T-helper 22 cell (primary cell): ENCODE results near the gene PDE9A.
"Not testable (repeated sequence)": the region's sequence is repeated elsewhere in the genome, so short reads cannot be mapped to it uniquely, and the experiment has no call there.

ENCODE experiments used
- DNase-seq: peaks from one replicate; pipeline ENCODE4 v3.0.0-alpha.2; 2020; ENCODE audit warnings: low read depth

The PDE9A gene

DNA sequence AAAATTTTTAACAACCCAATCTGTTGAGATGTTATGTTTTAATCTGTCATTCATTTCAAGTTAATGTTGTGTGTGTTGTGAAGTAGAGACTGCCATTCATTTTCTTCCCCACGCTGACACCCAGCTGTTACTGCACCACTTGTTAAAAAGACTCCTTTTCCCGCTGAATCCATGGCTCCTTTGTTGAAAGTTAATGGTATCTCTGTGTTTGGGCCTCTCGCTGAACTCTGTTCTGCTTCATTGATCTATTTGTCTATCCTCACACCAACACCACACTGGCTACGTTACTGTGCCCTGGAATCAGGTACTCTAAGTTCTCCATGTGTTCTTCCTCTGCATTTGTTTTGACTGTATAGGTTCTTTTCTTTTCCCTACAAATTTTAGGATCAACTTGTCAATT lies 58.2 kb downstream of the PDE9A start:
- no peak for DNase-seq

DNA sequence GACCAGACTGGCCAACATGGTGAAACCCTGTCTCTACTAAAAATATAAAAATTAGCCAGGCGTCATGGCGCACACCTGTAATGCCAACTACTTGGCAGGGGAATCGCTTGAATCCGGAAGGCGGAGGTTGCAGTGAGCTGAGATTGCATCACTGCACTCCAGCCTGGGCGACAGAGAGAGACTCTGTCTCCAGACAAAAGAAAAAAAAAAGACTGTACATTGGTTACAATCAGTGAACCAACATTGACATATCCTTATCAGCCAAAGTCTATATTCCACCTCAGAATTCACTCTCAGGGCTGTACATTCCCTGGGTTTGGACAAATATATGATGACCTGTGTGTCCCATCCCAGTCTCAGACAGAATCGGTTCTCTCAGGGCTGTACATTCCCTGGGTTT lies 62.0 kb downstream of the PDE9A start:
- not testable (repeated sequence) for DNase-seq

DNA sequence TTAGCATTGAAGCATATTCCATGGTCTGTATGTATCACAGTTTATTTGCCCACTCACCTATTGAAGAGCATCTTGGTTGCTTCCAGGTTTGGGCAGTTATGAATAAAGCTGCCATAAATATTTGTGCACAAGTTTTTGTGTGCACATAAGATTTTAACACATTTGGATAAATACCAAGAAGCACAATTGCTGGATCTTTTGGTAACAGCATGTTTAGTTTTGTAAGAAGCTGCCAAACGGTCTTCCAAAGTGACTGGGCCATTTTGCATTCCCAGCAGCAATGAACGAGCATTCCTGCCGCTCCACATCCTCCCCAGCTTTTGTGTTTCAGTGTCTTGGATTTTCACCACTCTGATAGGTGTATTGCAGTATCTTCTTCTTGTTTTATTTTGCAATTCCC lies 62.7 kb downstream of the PDE9A start:
- no peak for DNase-seq

DNA sequence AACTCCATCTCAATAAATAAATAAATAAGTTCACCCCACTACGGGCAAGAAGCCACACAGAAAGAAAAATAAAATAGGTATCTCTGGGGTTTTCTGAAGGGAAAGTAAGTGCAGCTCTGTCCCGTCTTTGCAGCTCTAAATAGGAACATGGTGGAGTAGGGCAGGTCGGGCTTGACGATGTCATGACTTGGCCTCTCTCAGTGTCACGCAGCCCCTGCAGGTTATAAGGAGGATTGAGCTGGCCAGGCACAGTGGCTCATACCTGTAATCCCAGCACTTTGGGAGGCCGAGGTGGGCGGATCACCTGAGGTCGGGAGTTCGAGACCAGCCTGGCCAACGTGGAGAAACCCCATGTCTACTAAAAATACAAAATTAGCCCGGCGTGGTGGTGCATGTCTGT lies 67.1 kb downstream of the PDE9A start:
- not testable (repeated sequence) for DNase-seq

DNA sequence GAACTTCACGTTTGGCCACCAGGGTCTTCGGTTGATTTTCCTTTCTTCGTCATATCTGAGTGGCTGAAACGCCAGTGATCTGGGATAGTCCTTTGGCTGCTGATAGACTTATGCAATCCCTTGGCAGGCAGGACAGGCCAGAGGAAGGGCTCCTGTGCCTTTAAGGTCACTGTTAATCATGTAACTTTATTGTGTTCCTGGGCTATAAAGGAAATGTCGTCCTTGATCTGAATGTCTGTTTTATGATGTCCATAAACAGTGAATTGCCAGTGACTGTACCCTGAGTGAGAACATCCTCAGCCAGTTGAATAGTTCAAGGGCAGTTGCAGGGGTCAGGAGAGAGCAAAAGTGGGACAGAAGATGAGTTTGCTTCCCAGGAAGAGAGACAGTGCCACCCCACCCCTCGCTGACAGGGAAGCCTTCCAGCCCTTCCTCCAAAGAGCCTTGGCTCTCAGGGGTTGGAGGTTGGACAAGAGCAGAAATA lies 68.0 kb downstream of the PDE9A start:
- DNase-seq: no peak

DNA sequence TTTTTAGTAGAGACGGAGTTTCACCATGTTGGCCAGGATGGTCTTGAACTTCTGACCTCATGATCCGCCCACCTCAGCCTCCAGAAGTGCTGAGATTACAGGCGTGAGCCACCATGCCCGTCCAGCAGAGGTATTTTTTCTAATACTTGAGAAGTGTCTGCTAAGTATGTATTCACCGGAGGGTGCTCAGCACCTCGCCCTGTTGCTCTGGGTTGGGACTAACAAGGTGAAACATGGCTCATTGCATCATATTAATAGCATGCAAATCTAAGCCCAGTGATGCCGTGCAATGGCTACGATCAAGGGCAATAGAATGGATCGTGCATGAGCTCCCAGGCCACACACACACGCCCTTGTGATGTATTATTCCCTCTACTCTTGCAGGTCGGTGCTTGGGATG lies 68.7 kb downstream of the PDE9A start:
- DNase-seq: no peak

DNA sequence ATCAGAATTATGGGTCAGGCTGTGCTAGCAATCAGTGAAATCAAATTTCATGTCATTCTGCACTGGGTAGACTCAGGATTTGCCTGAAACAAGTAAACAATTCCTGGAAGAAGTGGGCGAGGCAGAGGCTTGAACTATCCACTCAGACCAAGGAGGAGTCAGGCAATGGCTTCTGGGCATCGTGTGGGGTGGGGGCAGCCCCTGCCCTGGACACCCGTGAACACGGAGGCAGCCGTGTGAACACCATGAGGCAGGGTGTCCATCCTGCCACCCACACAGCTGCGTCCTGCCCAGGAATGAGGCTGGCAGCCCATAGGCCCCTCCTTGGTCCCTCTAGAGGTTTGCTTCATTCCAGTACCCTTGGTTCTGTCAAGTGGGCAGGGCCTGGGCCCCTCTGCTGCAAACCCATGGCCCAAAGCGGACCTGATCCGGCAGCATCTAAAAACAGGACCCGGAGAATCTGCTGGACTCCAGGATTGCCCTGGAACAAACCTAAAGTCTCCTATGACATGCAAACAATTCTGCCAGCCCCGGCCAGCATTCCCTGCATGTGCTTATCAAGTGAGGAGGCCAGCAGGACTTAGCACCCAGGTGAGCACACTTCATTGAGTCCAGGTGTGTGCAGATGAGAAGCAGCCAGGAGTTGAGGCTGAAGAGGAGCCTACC lies 69.5 kb downstream of the PDE9A start:
- no peak for DNase-seq

DNA sequence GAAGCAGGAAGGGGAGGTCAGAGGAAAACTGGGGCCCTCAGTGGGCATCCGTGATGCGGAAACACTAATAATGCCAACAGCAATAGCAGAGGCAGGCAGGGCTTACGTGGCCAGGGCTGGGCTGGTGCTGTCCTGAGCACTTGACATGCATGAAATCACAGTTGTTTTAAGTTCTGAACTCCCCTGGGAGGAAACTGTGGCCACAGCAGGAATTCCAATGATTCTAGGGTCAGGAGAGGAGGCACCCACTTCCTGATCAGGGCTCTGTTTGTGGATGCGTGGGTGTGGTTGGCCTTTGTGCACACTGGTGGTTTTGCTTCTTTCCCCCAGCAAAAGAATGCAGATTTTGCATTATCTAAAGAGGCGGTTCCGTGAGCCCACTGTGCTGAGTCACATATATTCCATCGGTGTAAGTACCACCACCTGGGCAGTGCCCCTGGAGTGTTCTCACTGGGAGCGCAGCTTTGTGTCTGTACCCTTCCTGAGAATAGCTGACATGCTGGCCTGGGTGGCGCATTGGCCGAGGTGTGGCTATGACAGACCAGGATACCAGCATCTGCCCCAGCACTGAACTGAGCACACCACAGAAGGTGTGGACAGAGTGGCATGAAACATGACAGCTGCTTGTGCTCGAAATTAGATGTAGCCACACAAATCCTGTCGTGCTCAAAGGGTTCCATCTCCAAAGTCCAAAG lies 71.0 kb downstream of the PDE9A start:
- no peak for DNase-seq

DNA sequence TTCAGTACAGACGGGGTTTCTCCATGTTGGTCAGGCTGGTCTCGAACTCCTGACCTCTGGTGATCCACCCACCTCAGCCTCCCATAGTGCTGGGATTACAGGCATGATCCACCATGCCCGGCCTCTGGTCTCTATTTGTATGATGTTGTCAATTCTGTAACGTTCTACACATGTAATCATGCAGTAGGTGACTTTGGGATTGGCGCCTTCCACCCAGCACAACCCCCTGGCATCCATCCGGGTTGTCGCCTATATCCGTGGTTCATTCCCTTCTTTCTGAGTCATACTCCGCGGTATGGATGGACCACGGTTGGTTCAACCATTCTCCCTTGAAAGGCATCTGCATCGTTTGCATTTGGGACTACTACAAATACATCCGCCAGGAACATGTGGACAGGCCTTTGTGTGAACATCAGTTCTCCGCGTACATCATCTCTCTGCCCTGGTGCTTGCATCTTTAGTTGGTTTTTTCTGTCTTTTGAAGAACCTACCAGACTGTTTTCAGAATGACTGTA lies 72.1 kb downstream of the PDE9A start:
- no peak for DNase-seq

DNA sequence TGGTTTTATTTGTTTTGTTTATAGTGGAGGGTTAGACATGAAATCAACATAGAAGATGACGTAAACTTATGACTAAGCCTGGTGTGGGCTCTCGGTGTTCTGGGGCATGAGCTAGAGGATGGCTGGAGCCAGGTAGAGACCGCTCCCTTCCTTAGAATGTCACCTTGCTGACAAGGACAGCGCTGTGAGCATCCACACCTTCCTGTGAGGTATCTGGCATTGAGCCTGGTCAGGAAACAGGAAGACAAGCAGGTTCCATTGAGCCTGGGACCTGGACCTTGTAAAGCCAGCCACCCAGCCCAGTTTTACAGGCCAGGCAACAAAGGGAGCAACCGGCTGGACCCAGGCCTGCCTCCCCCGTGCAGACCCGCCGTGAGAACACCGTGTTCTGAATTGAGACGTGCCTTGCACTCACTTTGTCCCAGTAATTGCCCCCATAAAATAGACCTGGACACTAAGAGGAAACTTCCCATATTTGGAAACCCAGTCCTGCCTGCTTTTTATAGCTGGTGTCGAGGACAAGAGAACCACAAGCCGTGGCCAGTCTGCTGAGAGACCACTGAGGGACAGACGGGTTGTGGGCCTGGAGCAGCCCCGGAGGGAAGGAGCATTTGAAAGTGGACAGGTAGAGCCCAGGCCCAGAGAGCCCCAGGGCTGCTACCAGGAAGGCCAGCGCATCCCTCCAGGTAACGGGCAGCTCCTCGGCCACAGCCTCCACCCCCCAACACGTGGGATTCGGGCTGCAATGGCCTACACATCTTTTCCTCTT lies 78.0 kb downstream of the PDE9A start:
- DNase-seq: no peak

DNA sequence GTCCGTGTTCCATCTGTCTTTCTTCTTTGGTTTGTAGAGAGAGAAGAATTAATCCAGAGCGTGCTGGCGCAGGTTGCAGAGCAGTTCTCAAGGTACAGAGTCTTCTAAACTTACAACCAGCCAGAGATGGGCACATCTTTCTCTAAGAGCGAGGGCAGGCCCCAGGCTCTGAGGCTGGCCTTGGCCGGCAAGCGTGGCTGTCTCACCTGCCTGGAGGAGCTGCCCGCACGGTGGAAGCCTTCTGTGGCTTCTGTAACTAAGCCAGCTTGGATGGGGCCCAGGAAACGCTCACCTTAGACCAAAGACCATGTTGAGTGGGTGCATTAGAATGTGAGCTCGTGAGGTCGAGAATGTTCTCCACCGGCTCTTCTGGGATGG lies 78.6 kb downstream of the PDE9A start:
- DNase-seq: no peak

DNA sequence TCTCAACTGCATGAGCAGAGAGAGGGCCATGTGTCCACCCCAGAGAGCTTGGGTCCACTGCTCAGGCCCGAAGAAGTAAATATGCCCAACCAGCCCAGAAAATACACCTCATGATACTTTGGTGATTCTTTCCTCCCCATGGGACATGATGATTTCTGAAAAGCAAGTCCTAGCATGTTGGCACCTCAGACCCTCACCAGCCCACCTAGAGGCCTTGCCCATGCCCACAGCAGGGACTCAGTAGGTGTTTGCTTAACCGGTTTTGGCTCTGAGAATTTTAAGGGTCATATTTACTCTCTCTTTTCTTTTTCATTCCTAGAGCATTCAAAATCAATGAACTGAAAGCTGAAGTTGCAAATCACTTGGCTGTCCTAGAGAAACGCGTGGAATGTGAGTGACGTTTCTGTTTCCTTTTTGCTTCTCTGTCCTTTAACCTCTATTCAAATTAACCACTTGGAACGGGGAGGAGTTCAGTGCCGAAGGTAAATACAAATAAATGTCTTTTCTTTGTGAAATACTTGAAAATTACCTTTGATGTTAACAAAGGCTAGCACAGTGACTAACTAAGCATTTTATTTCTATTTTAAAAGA lies 79.7 kb downstream of the PDE9A start:
- no peak for DNase-seq

DNA sequence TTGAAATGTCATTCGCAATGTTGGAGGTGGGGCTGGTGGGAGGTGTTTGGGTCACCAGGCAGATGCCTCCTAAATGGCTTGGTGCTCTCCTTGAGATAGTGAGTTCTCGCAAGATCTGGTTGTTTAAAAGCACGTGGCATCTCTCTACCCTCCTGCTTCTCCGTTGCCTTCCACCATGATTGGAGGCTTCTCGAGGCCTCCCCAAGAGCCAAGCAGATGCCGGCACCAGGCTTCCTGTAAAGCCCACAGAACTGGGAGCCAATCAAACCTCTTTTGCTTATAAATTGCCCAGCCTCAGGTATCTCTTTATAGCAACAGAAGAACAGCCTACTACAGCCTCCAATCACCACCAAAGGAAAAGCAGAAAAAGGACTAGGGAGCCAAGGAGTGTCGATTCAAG lies 80.5 kb downstream of the PDE9A start:
- no peak for DNase-seq

DNA sequence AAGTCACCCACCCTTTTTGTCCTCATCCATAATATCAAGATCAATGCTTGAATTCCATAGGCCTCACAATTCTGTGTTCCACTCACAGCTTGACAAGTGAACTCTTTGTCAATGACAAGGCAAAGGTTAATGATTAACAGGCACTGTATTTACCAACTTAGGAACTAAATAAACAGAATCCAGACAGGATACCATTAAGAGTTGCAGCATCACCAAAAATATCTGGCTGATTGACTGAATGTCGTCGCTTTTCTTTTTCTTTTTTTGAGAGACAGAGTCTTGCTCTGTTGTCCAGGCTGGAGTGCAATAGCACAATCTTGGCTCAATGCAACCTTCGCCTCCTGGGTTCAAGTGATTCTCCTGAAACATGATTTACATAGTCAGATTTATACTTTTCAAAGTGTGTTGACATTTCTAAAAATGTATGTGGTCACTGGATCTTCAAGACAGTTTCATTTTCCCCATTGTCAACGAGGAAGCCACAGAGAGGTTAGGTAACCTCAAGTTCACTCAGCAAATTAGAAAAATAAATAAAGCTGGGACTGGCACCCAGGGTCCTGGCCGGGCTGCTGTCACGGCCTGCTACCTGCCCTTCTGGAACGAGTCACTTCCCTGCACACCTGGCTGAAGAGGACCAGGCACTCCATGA lies 81.0 kb downstream of the PDE9A start:
- DNase-seq: no peak

DNA sequence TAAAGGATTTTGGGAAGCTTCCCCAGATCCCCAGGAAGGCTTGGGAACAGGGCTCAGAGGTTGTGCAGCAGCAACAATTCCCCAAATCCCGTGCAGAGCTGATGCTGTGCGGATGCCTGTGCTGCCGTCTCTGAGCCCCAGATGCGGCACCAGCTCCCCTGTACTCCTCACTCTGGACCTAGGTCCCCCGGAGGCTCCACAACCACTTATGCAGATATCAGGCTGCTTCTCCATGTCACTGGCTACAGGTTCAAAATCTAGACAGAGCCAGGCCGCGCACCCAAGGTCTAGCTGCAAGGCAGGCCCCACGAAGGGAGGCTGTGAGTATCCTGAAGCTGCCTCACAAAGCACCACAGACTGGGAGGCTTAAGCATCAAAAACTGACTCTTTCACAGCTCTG lies 81.6 kb downstream of the PDE9A start:
- no peak for DNase-seq

DNA sequence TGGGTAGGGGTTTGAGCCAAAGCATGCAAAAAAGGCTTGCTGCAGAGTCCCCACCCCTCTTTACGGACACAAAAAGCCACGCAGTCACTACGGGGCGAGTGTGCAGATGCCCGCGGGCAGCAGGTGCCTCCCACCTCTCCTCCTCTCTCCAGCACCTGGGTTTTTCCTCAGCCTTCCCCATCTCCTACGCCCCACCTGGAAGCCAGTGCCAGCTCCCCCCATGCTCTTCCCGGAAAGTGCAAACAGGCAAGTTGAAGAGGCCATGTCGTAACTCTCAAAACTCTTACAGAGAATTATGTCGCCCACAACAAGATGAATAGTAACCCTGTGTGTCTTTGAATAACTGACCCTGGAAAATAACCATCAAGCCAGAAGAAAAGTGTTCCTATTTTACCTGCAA lies 82.5 kb downstream of the PDE9A start:
- DNase-seq: no peak

DNA sequence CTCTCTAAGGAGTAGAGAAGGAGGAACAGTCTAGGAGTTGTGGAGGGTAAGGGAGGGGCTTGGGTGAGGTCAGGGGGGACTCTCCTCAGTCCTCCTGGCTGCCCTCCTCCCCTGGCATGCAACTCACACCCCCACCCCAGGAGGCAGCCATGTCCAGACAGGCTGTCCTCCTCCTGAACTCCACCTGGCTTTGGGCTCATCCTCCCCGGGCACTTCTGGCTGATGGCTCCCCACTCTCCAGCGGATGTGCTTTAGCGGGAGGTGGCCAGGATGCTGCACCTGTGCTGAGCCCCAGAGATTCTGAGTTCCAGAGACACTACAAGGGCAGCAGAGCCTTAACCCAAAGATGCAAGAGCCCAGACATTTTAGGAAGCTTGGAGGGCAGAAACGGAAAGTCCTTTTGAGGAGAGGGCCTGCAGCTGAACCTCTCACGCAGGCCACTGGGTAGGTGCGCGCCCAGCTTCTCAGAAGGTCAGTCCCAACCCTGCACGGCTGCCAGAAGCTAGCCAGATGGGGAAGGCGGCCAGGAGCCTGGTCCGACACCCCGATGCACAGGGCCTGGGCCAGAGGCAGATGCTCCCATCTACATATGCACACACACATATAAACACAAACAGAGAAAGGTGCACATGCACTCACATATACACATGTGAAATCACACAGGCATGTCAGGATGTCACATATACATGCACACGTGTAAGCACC lies 83.4 kb downstream of the PDE9A start:
- no peak for DNase-seq

DNA sequence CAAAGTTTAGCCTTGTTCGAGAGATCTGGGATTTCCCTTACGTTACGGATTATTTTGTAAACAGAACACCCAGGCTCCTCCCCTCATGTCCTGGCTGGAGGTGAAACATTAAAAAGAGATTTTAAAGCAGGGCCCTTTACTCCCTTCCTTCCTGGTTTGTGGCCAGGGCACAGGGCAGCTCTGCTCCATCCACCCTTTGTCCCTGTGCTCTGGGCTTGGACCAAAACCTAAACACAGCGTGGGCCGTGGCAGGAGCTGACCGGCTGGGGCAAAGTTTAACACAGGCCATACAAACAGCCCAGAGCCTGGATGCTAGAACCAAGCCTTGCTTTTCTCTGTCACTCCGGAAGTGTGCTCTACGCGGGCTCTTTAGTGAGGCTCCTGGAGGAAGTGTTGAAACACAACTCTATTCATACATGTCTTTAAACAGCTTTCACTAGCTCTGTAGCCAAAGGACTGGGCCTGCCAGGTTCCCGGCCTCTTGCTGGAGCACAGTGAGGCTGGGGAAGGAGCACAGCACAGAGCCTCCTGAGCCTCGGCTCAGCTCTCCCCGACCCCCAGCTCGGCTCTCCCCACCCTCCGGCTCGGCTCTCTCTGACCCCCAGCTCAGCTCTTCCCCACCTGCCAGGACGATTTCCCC lies 84.7 kb downstream of the PDE9A start:
- DNase-seq: no peak

DNA sequence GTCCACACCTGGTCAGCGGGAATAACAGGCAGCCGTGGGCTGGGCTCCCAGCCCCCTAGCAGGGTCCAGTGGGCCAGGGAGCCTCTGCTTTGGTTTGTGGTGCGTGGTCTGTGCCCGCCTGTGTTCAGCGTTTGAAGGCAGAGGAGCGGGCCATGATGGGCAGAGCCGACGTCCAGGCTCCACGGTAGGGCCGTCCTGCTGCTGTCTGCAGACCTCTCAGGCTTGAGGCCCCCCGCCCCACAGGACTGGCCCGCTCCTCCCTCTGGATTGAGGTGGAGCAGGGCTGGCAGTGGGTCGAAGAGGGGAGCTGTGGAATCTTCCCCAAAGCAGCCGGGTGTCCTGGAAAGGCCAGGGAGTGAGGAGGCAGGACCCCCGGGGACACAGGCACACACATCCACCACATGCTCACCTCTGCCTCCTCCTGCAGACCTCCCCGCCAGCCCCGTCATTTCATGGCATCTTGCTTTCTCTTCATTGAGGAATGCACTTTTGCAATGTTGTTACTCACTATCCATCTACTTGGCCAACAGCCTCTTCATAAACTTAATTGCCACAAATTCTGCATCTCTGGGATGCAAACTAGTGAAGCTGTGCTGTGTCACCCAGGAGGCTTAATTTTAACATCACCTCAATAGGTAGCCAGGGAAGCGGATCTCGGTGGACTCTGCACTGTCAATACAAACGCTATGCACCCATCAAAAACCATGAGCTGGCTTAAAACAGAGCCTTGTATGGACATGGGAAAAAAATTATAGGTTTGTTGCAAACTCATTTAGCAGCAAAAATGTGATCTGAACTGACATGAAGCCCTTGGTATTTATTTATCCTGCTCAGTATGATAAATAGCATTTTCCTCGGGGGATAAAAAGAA lies 85.9 kb downstream of the PDE9A start:
- no peak for DNase-seq

DNA sequence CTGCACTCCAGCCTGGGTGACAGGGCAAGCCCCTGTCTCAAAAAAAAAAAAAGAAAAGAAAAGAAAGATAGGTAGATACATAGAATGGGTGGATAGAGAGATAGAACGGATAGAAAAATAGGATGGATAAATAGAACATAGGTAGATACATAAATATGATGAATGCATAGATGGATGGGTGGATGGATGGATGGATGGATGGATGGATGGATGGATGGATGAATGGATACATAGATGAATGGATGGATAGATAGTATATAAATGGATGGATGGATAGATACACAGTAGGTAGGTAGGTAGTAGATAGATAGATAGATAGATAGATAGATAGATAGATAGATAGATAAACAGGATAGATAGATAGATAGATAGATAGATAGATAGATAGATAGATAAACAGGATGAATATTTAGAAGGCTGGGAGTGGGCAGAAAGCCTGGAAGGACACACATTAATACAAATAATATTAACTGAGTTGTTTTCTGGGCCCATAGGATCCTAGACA lies 87.0 kb downstream of the PDE9A start:
- no peak for DNase-seq
